ENCODE data around the gene SYT9.
"Not testable (repeated sequence)": the region's sequence is repeated elsewhere in the genome, so short reads cannot be mapped to it uniquely, and the experiment has no call there.

SYT9 gene

GRCh38 chr11:7272373-7272772 lies 20.7 kb downstream of the SYT9 start:
- DNase-seq (ENCODE audit: low read depth, low spot score), result no peak

GRCh38 chr11:7275133-7275532 lies 23.4 kb downstream of the SYT9 start:
- no peak for DNase-seq (ENCODE audit: low read depth, low spot score)

- no peak for DNase-seq (ENCODE audit: low read depth, low spot score)
Measured at GRCh38 chr11:7278314-7278917, 26.7 kb downstream of the SYT9 start.

- no peak for DNase-seq (ENCODE audit: low read depth, low spot score)
Measured at GRCh38 chr11:7279676-7280075, 28.0 kb downstream of the SYT9 start.

- no peak for DNase-seq (ENCODE audit: low read depth, low spot score)
Measured at GRCh38 chr11:7281079-7281478, 29.4 kb downstream of the SYT9 start.

GRCh38 chr11:7281809-7282208 lies 30.1 kb downstream of the SYT9 start:
- DNase-seq (ENCODE audit: low read depth, low spot score), result no peak

GRCh38 chr11:7286178-7286577 lies 34.5 kb downstream of the SYT9 start:
- no peak for DNase-seq (ENCODE audit: low read depth, low spot score)

- no peak for DNase-seq (ENCODE audit: low read depth, low spot score)
Measured at GRCh38 chr11:7291100-7291829, 39.6 kb downstream of the SYT9 start.

GRCh38 chr11:7292922-7293321 lies 41.2 kb downstream of the SYT9 start:
- DNase-seq (ENCODE audit: low read depth, low spot score), result no peak

GRCh38 chr11:7299393-7299792 lies 47.7 kb downstream of the SYT9 start:
- DNase-seq (ENCODE audit: low read depth, low spot score), result no peak

GRCh38 chr11:7300281-7300680 lies 48.6 kb downstream of the SYT9 start:
- DNase-seq (ENCODE audit: low read depth, low spot score), result no peak

GRCh38 chr11:7303146-7303545 lies 51.4 kb downstream of the SYT9 start:
- no peak for DNase-seq (ENCODE audit: low read depth, low spot score)

GRCh38 chr11:7306900-7307299 lies 55.2 kb downstream of the SYT9 start:
- DNase-seq (ENCODE audit: low read depth, low spot score), result no peak

- no peak for DNase-seq (ENCODE audit: low read depth, low spot score)
Measured at GRCh38 chr11:7307836-7308235, 56.1 kb downstream of the SYT9 start.

- DNase-seq (ENCODE audit: low read depth, low spot score), result no peak
Measured at GRCh38 chr11:7311903-7312302, 60.2 kb downstream of the SYT9 start.

GRCh38 chr11:7314811-7315604 lies 63.3 kb downstream of the SYT9 start:
- no peak for DNase-seq (ENCODE audit: low read depth, low spot score)

- DNase-seq (ENCODE audit: low read depth, low spot score), result no peak
Measured at GRCh38 chr11:7319501-7319900, 67.8 kb downstream of the SYT9 start.

- no peak for DNase-seq (ENCODE audit: low read depth, low spot score)
Measured at GRCh38 chr11:7320306-7320705, 68.6 kb downstream of the SYT9 start.

- DNase-seq (ENCODE audit: low read depth, low spot score), result no peak
Measured at GRCh38 chr11:7321473-7322450, 70.1 kb downstream of the SYT9 start.

GRCh38 chr11:7332451-7332850 lies 80.7 kb downstream of the SYT9 start:
- no peak for DNase-seq (ENCODE audit: low read depth, low spot score)

GRCh38 chr11:7332962-7333361 lies 81.3 kb downstream of the SYT9 start:
- no peak for DNase-seq (ENCODE audit: low read depth, low spot score)

- DNase-seq (ENCODE audit: low read depth, low spot score), result not testable (repeated sequence)
Measured at GRCh38 chr11:7335442-7335841, 83.7 kb downstream of the SYT9 start.
